Panc1 (cell line): ENCODE data around the gene CFAP58. TPM values are rescaled to one million over a fixed set of nuclear protein-coding genes. Genes with fewer than 3 reads are reported as not detected.

Source experiments
- ATAC-seq: fragments of 200-7000 bp; cut with Tn5 transposase; 2 replicates; pipeline ENCODE4 v1.9.1; 2020; ENCODE audit warnings: mild to moderate bottlenecking, moderate library complexity
- BruUV-seq: library from RNA; stranded (reverse); fragments of 400-500 nt; replicated peaks from 2 replicates; lab custom pipeline; 2021; lab: Mats Ljungman, UMichigan
- CTCF ChIA-PET: fragments of 300-600 bp; sonication (Branson Sonifier 250); formaldehyde crosslinking; loops from one replicate; lab custom pipeline; 2022; ENCODE audit warnings: antibody characterized with exemption; lab: Charles Lee
- POLR2A ChIA-PET: fragments of 300-600 bp; sonication (Branson Sonifier 250); formaldehyde crosslinking; loops from one replicate; lab custom pipeline; 2022; ENCODE audit warnings: antibody characterized with exemption; lab: Charles Lee
- DNase-seq: peaks from one replicate; pipeline ENCODE4 v3.0.0-alpha.2; 2010; ENCODE audit warnings: low read depth, low spot score
- H3K27ac ChIP-seq: 2 replicates; pipeline ENCODE4 v1.5.1; 2011; ENCODE audit warnings: mild to moderate bottlenecking, low read length, inconsistent platforms
- H3K27me3 ChIP-seq: fragments of 200-500 bp; sonication (Bioruptor generic); 2 replicates; pipeline ENCODE4 v1.6.0; 2014; ENCODE audit warnings: low read length, inconsistent platforms; ENCODE audit not compliant: control insufficient read depth, insufficient read depth
- H3K36me3 ChIP-seq: fragments of 200-500 bp; sonication (Bioruptor generic); 2 replicates; pipeline ENCODE4 v1.5.1; 2014; ENCODE audit warnings: inconsistent platforms, mild to moderate bottlenecking, low read length, moderate library complexity; ENCODE audit not compliant: control insufficient read depth, insufficient read depth
- H3K4me1 ChIP-seq: 2 replicates; pipeline ENCODE4 v1.5.1; 2011; ENCODE audit warnings: inconsistent platforms, mild to moderate bottlenecking, low read length, moderate library complexity; ENCODE audit not compliant: control insufficient read depth, insufficient read depth
- H3K4me3 ChIP-seq, 2 experiments: 2 replicates each; pipeline ENCODE4 v1.5.1; 2011 to 2012; ENCODE audit warnings: low read depth in 2 of 2, low read length in 2 of 2, mild to moderate bottlenecking in 2 of 2, inconsistent platforms in 1 of 2, moderate library complexity in 1 of 2
- H3K9me3 ChIP-seq: fragments of 200-500 bp; sonication (Bioruptor generic); 2 replicates; pipeline ENCODE4 v1.5.1; 2014; ENCODE audit warnings: low read depth, mild to moderate bottlenecking, inconsistent platforms, low read length, moderate library complexity; ENCODE audit not compliant: control insufficient read depth, insufficient read depth
- CTCF ChIP-seq: fragments of 450-650 bp; IDR thresholded peaks from 2 replicates; pipeline ENCODE4 v1.5.1; 2017; ENCODE audit warnings: mild to moderate bottlenecking
- POLR2AphosphoS5 ChIP-seq: IDR thresholded peaks from 2 replicates; pipeline ENCODE4 v1.6.1; 2012; ENCODE audit warnings: mild to moderate bottlenecking, low read depth, low read length, moderate library complexity
- REST ChIP-seq, 2 experiments: IDR thresholded peaks; 2 replicates each; pipeline ENCODE4 v1.6.1; 2011 to 2012; ENCODE audit warnings: low read depth in 2 of 2, control low read depth in 1 of 2, low read length in 1 of 2, mild to moderate bottlenecking in 1 of 2, moderate library complexity in 1 of 2; ENCODE audit not compliant: insufficient read depth in 1 of 2
- SIN3A ChIP-seq: IDR thresholded peaks from 2 replicates; pipeline ENCODE4 v1.6.1; 2012; ENCODE audit warnings: low read depth, mild to moderate bottlenecking, low read length, moderate library complexity, borderline replicate concordance; ENCODE audit not compliant: insufficient read depth
- TCF7L2 ChIP-seq: IDR thresholded peaks from 2 replicates; pipeline ENCODE4 v1.6.1; 2011; ENCODE audit warnings: mild to moderate bottlenecking, low read depth, low read length, inconsistent platforms
- in situ Hi-C: cut with HindIII; loops from 2 replicates; pipeline ENCODE4 v1.10.0; 2016; ENCODE audit warnings: low sequenced_read_pairs, low pct_unique_long_range_greater_than_20kb
- intact Hi-C: fragments of 100-400 bp; cut with micrococcal nuclease; formaldehyde crosslinking; loops from one replicate; pipeline ENCODE4 v1.10.0; 2022; ENCODE audit not compliant: unreplicated experiment
- total RNA-seq: library from RNA; stranded (reverse); gene quantifications from one replicate; pipeline ENCODE4 v1.2.1, GENCODE V29; 2021; ENCODE audit not compliant: unreplicated experiment

The CFAP58 gene
- total RNA-seq, 1 experiment from 2014 or later = 2.0 TPM

GRCh38 chr10:104450954-104451353 is 97.3 kb downstream of the CFAP58 start:
- CTCF ChIA-PET = no interaction called here
- no peak overlapping the region for H3K27ac ChIP-seq
- POLR2A ChIA-PET = no interaction called here
- ATAC-seq = no peak
- no peaks in the 10 kb centered on the region for H3K36me3 ChIP-seq
- DNase-seq = no peak
- in situ Hi-C loops (no loop called here), intact Hi-C loops (no loop called here)
- no peaks in the 10 kb centered on the region for H3K4me1 ChIP-seq
- no peak for TF ChIP-seq POLR2AphosphoS5
- no peak for TF ChIP-seq SIN3A
- TF ChIP-seq TCF7L2 = no peak
- no peak for TF ChIP-seq CTCF
- no peak for TF ChIP-seq REST (IDR thresholded peaks at IDR 0.05; ENCODE audit: insufficient read depth in 1 of 2, low read depth in 2 of 2, low read length in 1 of 2)
- 0 out of 2 replicates have a peak, but pooled peaks cover 3% of the 10 kb centered on the region for H3K27me3 ChIP-seq
- no TSS peak for BruUV-seq
- no peak overlapping the region for H3K4me3 ChIP-seq
- H3K9me3 ChIP-seq = no peaks in the 10 kb centered on the region

- Histone ChIP-seq H3K36me3 (no peaks in the 10 kb centered on the region), H3K27ac (no peak overlapping the region), H3K4me3 (no peak overlapping the region), H3K4me1 (no peaks in the 10 kb centered on the region), H3K9me3 (no peaks in the 10 kb centered on the region), H3K27me3 (peaks cover 3% of the 10 kb centered on the region; the same call in 1 of the 2 replicates)
- no TSS peak for BruUV-seq
- ATAC-seq (no peak), DNase-seq (no peak)
- ChIA-PET POLR2A (no interaction called here), CTCF (no interaction called here)
- in situ Hi-C loops (no loop called here), intact Hi-C loops (no loop called here)
- no peak for TF ChIP-seq TCF7L2
Observed at GRCh38 chr10:104452977-104453376, 99.3 kb downstream of the CFAP58 start.

GRCh38 chr10:104456802-104457542 is 103.3 kb downstream of the CFAP58 start:
- intact Hi-C loops = no loop called here
- DNase-seq = no peak
- BruUV-seq = no TSS peak
- TF ChIP-seq TCF7L2 = no peak
- TF ChIP-seq SIN3A = no peak
- no peak for TF ChIP-seq POLR2AphosphoS5
- no peak for TF ChIP-seq REST (IDR thresholded peaks at IDR 0.05; ENCODE audit: insufficient read depth in 1 of 2, low read depth in 2 of 2, low read length in 1 of 2)
- no peak for TF ChIP-seq CTCF
- H3K27me3 ChIP-seq = no peaks in the 10 kb centered on the region; the same call in 1 of the 2 replicates
- ChIA-PET CTCF (no interaction called here), POLR2A (no interaction called here)
- H3K9me3 ChIP-seq = no peaks in the 10 kb centered on the region
- no peak overlapping the region for H3K27ac ChIP-seq
- H3K36me3 ChIP-seq = no peaks in the 10 kb centered on the region
- no peak overlapping the region for H3K4me3 ChIP-seq
- ATAC-seq = no peak
- in situ Hi-C loops = no loop called here
- H3K4me1 ChIP-seq = no peaks in the 10 kb centered on the region
